ENCODE data around the gene NXPH1. TPM values are rescaled to one million over a fixed set of nuclear protein-coding genes. Genes with fewer than 3 reads are reported as not detected.

NXPH1 gene
- total RNA-seq, 4 donors from 2014 or later, result not detected

- H3K36me3 ChIP-seq, result no peaks in the 10 kb centered on the region
- H3K4me3 ChIP-seq, result peak overlapping the region in 1 of 4 donors; percentile 39
- intact Hi-C loops (cut with DNase I), result no loop called here
- peaks cover 0 to 13% (median 10%) of the 10 kb centered on the region in 3 donors for H3K9me3 ChIP-seq
- H3K4me1 ChIP-seq, result peaks cover 0 to 24% (median 0%) of the 10 kb centered on the region in 3 donors
- TF ChIP-seq POLR2A (IDR thresholded peaks at IDR 0.05) (no peak), CTCF (IDR thresholded peaks at IDR 0.05) (no peak)
- no peak for DNase-seq
- 17 to 26% methylated on average over 19 to 35 of the region's 51 CpGs for WGBS, 2 donors
- peaks cover 7 to 86% (median 37%) of the 10 kb centered on the region in 4 donors for H3K27me3 ChIP-seq
- H3K27ac ChIP-seq, result no peak overlapping the region
Measured at GRCh38 chr7:8442051-8442813, 8.8 kb downstream of the NXPH1 start.

GRCh38 chr7:8442814-8443304, 9.4 kb downstream of the NXPH1 start:
- TF ChIP-seq POLR2A (IDR thresholded peaks at IDR 0.05) (no peak), CTCF (IDR thresholded peaks at IDR 0.05) (no peak)
- intact Hi-C loops (cut with DNase I), result no loop called here
- WGBS, 2 donors, result 16 to 24% methylated on average over 16 to 18 of the region's 40 CpGs
- Histone ChIP-seq H3K4me1 (peaks cover 0 to 22% (median 0%) of the 10 kb centered on the region in 3 donors), H3K9me3 (peaks cover 0 to 13% (median 10%) of the 10 kb centered on the region in 3 donors), H3K27me3 (peaks cover 7 to 83% (median 37%) of the 10 kb centered on the region in 4 donors), H3K4me3 (peak overlapping the region in 1 of 4 donors; percentile 39), H3K27ac (no peak overlapping the region), H3K36me3 (no peaks in the 10 kb centered on the region)
- no peak for DNase-seq

GRCh38 chr7:8443576-8444467, 10.4 kb downstream of the NXPH1 start:
- WGBS, 2 donors, result 11 to 21% methylated on average over 20 to 36 of the region's 49 CpGs
- no peak for DNase-seq
- no peak overlapping the region for H3K27ac ChIP-seq
- peak overlapping the region in 1 of 4 donors; percentile 6 for H3K4me3 ChIP-seq
- intact Hi-C loops (cut with DNase I), result no loop called here
- H3K27me3 ChIP-seq, result peaks cover 7 to 74% (median 37%) of the 10 kb centered on the region in 4 donors
- TF ChIP-seq CTCF (IDR thresholded peaks at IDR 0.05) (no peak), POLR2A (IDR thresholded peaks at IDR 0.05) (no peak)
- peaks cover 0 to 22% (median 0%) of the 10 kb centered on the region in 3 donors for H3K4me1 ChIP-seq
- H3K36me3 ChIP-seq, result no peaks in the 10 kb centered on the region
- peaks cover 0 to 13% (median 10%) of the 10 kb centered on the region in 3 donors for H3K9me3 ChIP-seq

- Histone ChIP-seq H3K4me1 (peaks cover 0 to 22% (median 0%) of the 10 kb centered on the region in 3 donors), H3K27me3 (peaks cover 7 to 68% (median 37%) of the 10 kb centered on the region in 4 donors), H3K27ac (no peak overlapping the region), H3K4me3 (no peak overlapping the region), H3K9me3 (peaks cover 0 to 13% (median 10%) of the 10 kb centered on the region in 3 donors), H3K36me3 (no peaks in the 10 kb centered on the region)
- WGBS, 2 donors, result 40 to 51% methylated on average over 7 of the region's 7 CpGs
- intact Hi-C loops (cut with DNase I), result no loop called here
- TF ChIP-seq POLR2A (IDR thresholded peaks at IDR 0.05) (no peak), CTCF (IDR thresholded peaks at IDR 0.05) (no peak)
- DNase-seq, result no peak
Measured at GRCh38 chr7:8444468-8444769, 11.0 kb downstream of the NXPH1 start.
